Small intestine (tissue), 7 donors: ENCODE results near the gene DHFR2. TPM values are rescaled to one million over a fixed set of nuclear protein-coding genes. Genes with fewer than 3 reads are reported as not detected.

Source experiments
- DNase-seq, 2 donors: peaks; one replicate each; pipeline versions ENCODE4 v3.0.0 to v3.0.0-alpha.2; 2013
- FAIRE-seq: peaks from 2 replicates; lab custom pipeline; 2012; peaks lifted over from hg19 to GRCh38; lab: Jason Lieb, UNC
- H3K27ac ChIP-seq, 3 donors: one replicate each; pipeline ENCODE4 v1.5.1; 2013; ENCODE audit warnings: low read length in 2 of 3, mild to moderate bottlenecking in 2 of 3, control low read depth in 1 of 3, inconsistent platforms in 1 of 3, low read depth in 1 of 3, moderate library complexity in 1 of 3
- H3K27me3 ChIP-seq, 3 donors: one replicate each; pipeline ENCODE4 v1.6.1; 2013; ENCODE audit warnings: low read length in 3 of 3, inconsistent platforms in 1 of 3; ENCODE audit not compliant: control insufficient read depth in 3 of 3, insufficient read depth in 3 of 3
- H3K36me3 ChIP-seq, 3 donors: one replicate each; pipeline ENCODE4 v1.6.1; 2013; ENCODE audit warnings: low read length in 3 of 3, inconsistent platforms in 1 of 3, low read depth in 1 of 3, mild to moderate bottlenecking in 1 of 3, moderate library complexity in 1 of 3; ENCODE audit not compliant: control insufficient read depth in 3 of 3, insufficient read depth in 2 of 3
- H3K4me1 ChIP-seq, 3 donors: one replicate each; pipeline ENCODE4 v1.6.1; 2013; ENCODE audit warnings: low read length in 2 of 3, inconsistent platforms in 1 of 3, low read depth in 1 of 3, mild to moderate bottlenecking in 1 of 3, moderate library complexity in 1 of 3; ENCODE audit not compliant: control insufficient read depth in 3 of 3, insufficient read depth in 2 of 3
- H3K4me3 ChIP-seq, 3 donors: one replicate each; pipeline ENCODE4 v1.5.1; 2013; ENCODE audit warnings: low read length in 3 of 3, control low read depth in 1 of 3, inconsistent platforms in 1 of 3, low read depth in 1 of 3, mild to moderate bottlenecking in 1 of 3, moderate library complexity in 1 of 3
- H3K9me3 ChIP-seq, 2 donors: one replicate each; pipeline ENCODE4 v1.6.1; 2013; ENCODE audit warnings: low read depth in 1 of 2, low read length in 1 of 2; ENCODE audit not compliant: control insufficient read depth in 2 of 2, insufficient read depth in 1 of 2
- WGBS, 3 donors: extraction: QIAGEN DNeasy Blood & Tissue Kit; methylation state at CpG; one replicate each; pipeline ENCODE4 v1.1.7; 2013; 5-methylcytosine and 5-hydroxymethylcytosine counted together
- polyA plus RNA-seq, 4 donors: library from polyadenylated mRNA; stranded (reverse) in 3 of 4; unstranded in 1 of 4; fragments of 200-250 nt in 3 of 4; fragments of 120-200 nt in 1 of 4; gene quantifications; one replicate each; pipeline versions ENCODE4 v1.2.1 to v1.2.3, GENCODE V29; 2013
- donor health status: healthy with polysubstance abuse.
- donor health status: control.
- donor health status: control.
- donor health status: Bipolar disorder and iron deficiency.
- donor health status: healthy.

The DHFR2 gene
- polyA plus RNA-seq, 4 donors = 1.6 to 5.5 (median 3.4) TPM

GRCh38 chr3:94009608-94010007, 53.1 kb downstream of the DHFR2 start:
- no peak for FAIRE-seq
- peaks cover 0 to 2% (median 0%) of the 10 kb centered on the region in 3 donors for H3K36me3 ChIP-seq

GRCh38 chr3:94008253-94008652, 54.5 kb downstream of the DHFR2 start:
- H3K4me1 ChIP-seq = no peaks in the 10 kb centered on the region
- FAIRE-seq = no peak
- 79 to 95% (median 85%) methylated on average over 2 of the region's 2 CpGs for WGBS, 3 donors
- H3K36me3 ChIP-seq = no peaks in the 10 kb centered on the region
- no peak for DNase-seq
- no peak overlapping the region for H3K27ac ChIP-seq
- no peak overlapping the region for H3K4me3 ChIP-seq
- no peaks in the 10 kb centered on the region for H3K27me3 ChIP-seq
- H3K9me3 ChIP-seq = no peaks in the 10 kb centered on the region

More at GRCh38 chr3:94009608-94010007, 53.1 kb downstream of the DHFR2 start:
- DNase-seq = no peak
- Histone ChIP-seq H3K4me3 (no peak overlapping the region), H3K27me3 (no peaks in the 10 kb centered on the region), H3K27ac (no peak overlapping the region), H3K4me1 (no peaks in the 10 kb centered on the region), H3K9me3 (no peaks in the 10 kb centered on the region)
- WGBS, 3 donors = 84 to 92% (median 88%) methylated on average over 2 of the region's 2 CpGs

Other genes starting within 250 kb of the DHFR2 start
- 10 to 100 TPM in 2 of 4 donors, 1 to 10 TPM in 2; 1.1 to 68.0 (median 14.1) TPM for gene PROS1, start 89.0 kb downstream of the DHFR2 start, polyA plus RNA-seq
- 1 to 10 TPM; 1.3 to 5.9 (median 2.7) TPM for gene ARL13B, start 82.8 kb downstream of the DHFR2 start, polyA plus RNA-seq
- 10 to 100 TPM in 1 of 4 donors, 1 to 10 TPM in 2, under 1 TPM in 1; 0.56 to 13.6 (median 4.3) TPM for gene STX19, start 34.3 kb downstream of the DHFR2 start, polyA plus RNA-seq
- gene NSUN3, start 145 bp upstream of the DHFR2 start, polyA plus RNA-seq = 10 to 100 TPM in 1 of 4 donors, 1 to 10 TPM in 3; 4.9 to 12.7 (median 7.8) TPM